SK-N-SH (cell line): Measurements from ENCODE around the gene SLFN14. TPM values are rescaled to one million over a fixed set of nuclear protein-coding genes. Genes with fewer than 3 reads are reported as not detected.

ENCODE experiments used
- CTCF ChIA-PET: fragments of 300-600, 350-600 bp; formaldehyde crosslinking; extraction: SDS; loops from one replicate; lab custom pipeline; 2021; lab: Yijun Ruan, JAX
- POLR2A ChIA-PET: fragments of 350-600 bp; sonication (Branson Sonifier 250); formaldehyde crosslinking; extraction: SDS; loops from one replicate; lab custom pipeline; 2020; ENCODE audit warnings: antibody characterized with exemption, inconsistent platforms; lab: Yijun Ruan, JAX
- DNase-seq: peaks from one replicate; pipeline ENCODE4 v3.0.0; 2012
- H2AFZ ChIP-seq: fragments of 200-600 bp; sonication (generic); 2 replicates; pipeline ENCODE4 v1.8.1; 2016; ENCODE audit warnings: antibody characterized with exemption, mild to moderate bottlenecking, low read depth
- H3F3A ChIP-seq: fragments of 200-600 bp; sonication (generic); replicated peaks from 2 replicates; pipeline ENCODE3; 2016; ENCODE audit warnings: antibody characterized with exemption, mild to moderate bottlenecking; ENCODE audit not compliant: insufficient read depth
- H3K27ac ChIP-seq, 2 experiments: fragments of 200-500 bp in 1 of 2; fragments of 200-600 bp in 1 of 2; sonication (Bioruptor generic) in 1 of 2; sonication (generic), shearing (Covaris generic) in 1 of 2; 2 replicates each; pipeline versions ENCODE4 v1.5.1 to v1.6.1; 2014 to 2016; ENCODE audit warnings: low read depth in 2 of 2, inconsistent platforms in 1 of 2, low read length in 1 of 2, mild to moderate bottlenecking in 1 of 2, mixed read lengths in 1 of 2
- H3K27me3 ChIP-seq: fragments of 200-600 bp; sonication (generic), shearing (Covaris generic); 2 replicates; pipeline ENCODE4 v1.6.1; 2016; ENCODE audit warnings: mixed run types; ENCODE audit not compliant: insufficient read depth
- H3K36me3 ChIP-seq, 2 experiments: fragments of 200-500 bp in 1 of 2; fragments of 200-600 bp in 1 of 2; sonication (Bioruptor generic) in 1 of 2; sonication (generic) in 1 of 2; replicated peaks in 1 of 2; 2 replicates each; pipeline versions ENCODE3 to v1.5.1; 2014 to 2016; ENCODE audit warnings: low read length in 1 of 2, mild to moderate bottlenecking in 1 of 2; ENCODE audit not compliant: insufficient read depth in 2 of 2, control insufficient read depth in 1 of 2
- H3K4me1 ChIP-seq, 2 experiments: fragments of 200-500 bp in 1 of 2; fragments of 200-600 bp in 1 of 2; sonication (Bioruptor generic) in 1 of 2; sonication (generic), shearing (Covaris generic) in 1 of 2; 2 replicates each; pipeline versions ENCODE4 v1.5.1 to v1.6.1; 2014 to 2016; ENCODE audit warnings: low read depth in 1 of 2, low read length in 1 of 2, mixed run types in 1 of 2; ENCODE audit not compliant: insufficient read depth in 2 of 2, control insufficient read depth in 1 of 2
- H3K4me2 ChIP-seq: fragments of 200-600 bp; sonication (generic), shearing (Covaris generic); 2 replicates; pipeline ENCODE4 v1.6.1; 2017; ENCODE audit warnings: mixed run types
- H3K4me3 ChIP-seq, 2 experiments: fragments of 200-500 bp in 1 of 2; fragments of 200-600 bp in 1 of 2; sonication (Bioruptor generic) in 1 of 2; sonication (generic), shearing (Covaris generic) in 1 of 2; 2 replicates each; pipeline versions ENCODE4 v1.5.1 to v1.8.1; 2014 to 2016; ENCODE audit warnings: low read depth in 2 of 2, inconsistent platforms in 1 of 2, low read length in 1 of 2, mild to moderate bottlenecking in 1 of 2, mixed read lengths in 1 of 2, moderate library complexity in 1 of 2
- H3K79me2 ChIP-seq: fragments of 200-600 bp; sonication (generic); 2 replicates; pipeline ENCODE4 v1.8.1; 2017; ENCODE audit warnings: mild to moderate bottlenecking; ENCODE audit not compliant: insufficient read depth
- H3K9ac ChIP-seq: fragments of 200-600 bp; sonication (generic); 2 replicates; pipeline ENCODE4 v1.6.1; 2017; ENCODE audit warnings: mixed run types
- H3K9me2 ChIP-seq: fragments of 200-600 bp; sonication (generic); 2 replicates; pipeline ENCODE4 v1.6.1; 2017; ENCODE audit warnings: mixed run types
- H3K9me3 ChIP-seq: fragments of 200-600 bp; sonication (generic); 2 replicates; pipeline ENCODE4 v1.6.1; 2017; ENCODE audit warnings: mixed run types, mild to moderate bottlenecking, moderate library complexity
- H4K20me1 ChIP-seq: fragments of 200-600 bp; sonication (generic); 2 replicates; pipeline ENCODE4 v1.6.1; 2017; ENCODE audit warnings: mild to moderate bottlenecking, mixed run types; ENCODE audit not compliant: insufficient read depth
- CTCF ChIP-seq: fragments of 200-600 bp; sonication (generic); IDR thresholded peaks from 2 replicates; pipeline ENCODE4 v1.6.1; 2017; ENCODE audit warnings: antibody characterized with exemption, mild to moderate bottlenecking, moderate library complexity
- EP300 ChIP-seq, 2 experiments: IDR thresholded peaks; 2 replicates each; pipeline versions ENCODE4 v1.4.0 to v1.6.1; 2012; ENCODE audit warnings: borderline replicate concordance in 1 of 2, low read depth in 1 of 2, low read length in 1 of 2
- FOSL2 ChIP-seq: IDR thresholded peaks from 2 replicates; pipeline ENCODE4 v1.4.0; 2012; ENCODE audit warnings: low read depth, mild to moderate bottlenecking, moderate library complexity, borderline replicate concordance
- GABPA ChIP-seq: IDR thresholded peaks from 2 replicates; pipeline ENCODE4 v1.4.0; 2012; ENCODE audit warnings: low read depth, mild to moderate bottlenecking
- GATA2 ChIP-seq: sonication (generic); formaldehyde crosslinking; IDR thresholded peaks from 2 replicates; pipeline ENCODE4 v1.5.0; 2020; ENCODE audit warnings: mild to moderate bottlenecking, missing genetic modification reagents
- MAX ChIP-seq: IDR thresholded peaks from 2 replicates; pipeline ENCODE4 v1.4.0; 2012; ENCODE audit warnings: low read depth
- MEF2A ChIP-seq: IDR thresholded peaks from 2 replicates; pipeline ENCODE4 v1.4.0; 2012; ENCODE audit warnings: low read depth, borderline replicate concordance
- NFIC ChIP-seq: IDR thresholded peaks from 2 replicates; pipeline ENCODE4 v1.4.0; 2012; ENCODE audit warnings: borderline replicate concordance
- PBX3 ChIP-seq: IDR thresholded peaks from 2 replicates; pipeline ENCODE4; 2012
- POLR2AphosphoS5 ChIP-seq: IDR thresholded peaks from 2 replicates; pipeline ENCODE4 v1.6.1; 2012; ENCODE audit warnings: low read depth, low read length
- RAD21 ChIP-seq: IDR thresholded peaks from 2 replicates; pipeline ENCODE4 v1.6.1; 2012; ENCODE audit warnings: mild to moderate bottlenecking, low read length
- RFX5 ChIP-seq: IDR thresholded peaks from 2 replicates; pipeline ENCODE4 v1.6.1; 2012; ENCODE audit warnings: mild to moderate bottlenecking, improper control_type of control experiment, low read length
- RXRA ChIP-seq: IDR thresholded peaks from 2 replicates; pipeline ENCODE4 v1.4.0; 2012; ENCODE audit warnings: low read depth, mild to moderate bottlenecking, borderline replicate concordance
- SIN3A ChIP-seq: IDR thresholded peaks from 2 replicates; pipeline ENCODE4 v1.6.1; 2012; ENCODE audit warnings: low read depth, mild to moderate bottlenecking, low read length, moderate library complexity, borderline replicate concordance
- SMC3 ChIP-seq: IDR thresholded peaks from 2 replicates; pipeline ENCODE4 v1.6.1; 2012; ENCODE audit warnings: low read depth, low read length, improper control_type of control experiment
- TAF1 ChIP-seq: IDR thresholded peaks from 2 replicates; pipeline ENCODE4 v1.6.1; 2012; ENCODE audit warnings: low read depth, mild to moderate bottlenecking, low read length, moderate library complexity, borderline replicate concordance
- TCF12 ChIP-seq: IDR thresholded peaks from 2 replicates; pipeline ENCODE4 v1.4.0; 2012
- USF2 ChIP-seq: fragments of 150-350 bp; IDR thresholded peaks from 2 replicates; pipeline ENCODE4 v1.6.1; 2017; ENCODE audit warnings: antibody characterized with exemption, low read length, low read depth, borderline replicate concordance
- ZBTB33 ChIP-seq: IDR thresholded peaks from 2 replicates; pipeline ENCODE4 v1.4.0; 2012; ENCODE audit warnings: low read depth, borderline replicate concordance
- WGBS: methylation state at CpG from one replicate; pipeline ENCODE4 v1.1.6; 2017; ENCODE audit warnings: low lambda C conversion rate; 5-methylcytosine and 5-hydroxymethylcytosine counted together
- polyA plus RNA-seq, 3 experiments: library from polyadenylated mRNA; depleted of rRNA; stranded (reverse); fragments of >200 nt; gene quantifications; 2 replicates each; pipeline ENCODE4 v1.2.3, GENCODE V29; 2012

SLFN14 gene
- polyA plus RNA-seq, 1 of the 3 experiments (the other 2 are of a cell fraction), result not detected

GRCh38 chr17:35553310-35553709 is 7.3 kb downstream of the SLFN14 start:
- Histone ChIP-seq H2AFZ (no peak overlapping the region), H3K79me2 (no peaks in the 10 kb centered on the region), H3K9me3 (no peaks in the 10 kb centered on the region), H3K4me3 (no peak overlapping the region), H3K9me2 (0 out of 2 replicates have a peak, but pooled peaks cover 3% of the 10 kb centered on the region), H3K4me1 (no peaks in the 10 kb centered on the region), H3K36me3 (no peaks in the 10 kb centered on the region), H4K20me1 (no peaks in the 10 kb centered on the region), H3F3A (no peaks in the 10 kb centered on the region), H3K27ac (no peak overlapping the region), H3K4me2 (no peak overlapping the region), H3K27me3 (peaks cover 75% of the 10 kb centered on the region), H3K9ac (no peak overlapping the region)
- TF ChIP-seq CTCF (no peak), PBX3 (no peak), RXRA (no peak), RFX5 (no peak), RAD21 (no peak)
- ChIA-PET CTCF (interaction anchor here (0.8 to 3.6 kb wide), 6 partner anchors 14 to 241 kb away, joined by 3 to 29 read pairs (median 5); partner anchors contain the start of gene SLFN12L), POLR2A (no interaction called here)
- DNase-seq, result no peak
- WGBS, result 10% methylated on average over 4 of the region's 4 CpGs

- ChIA-PET CTCF (interaction anchor here (1.6 to 3.8 kb wide), 2 partner anchors 10 to 236 kb away, joined by 4 to 21 read pairs; no protein-coding TSS in a partner anchor), POLR2A (no interaction called here)
- Histone ChIP-seq H3K4me1 (no peaks in the 10 kb centered on the region), H4K20me1 (no peaks in the 10 kb centered on the region; the same call in 1 of the 2 replicates), H3K9me3 (no peaks in the 10 kb centered on the region), H3K36me3 (no peaks in the 10 kb centered on the region), H3K79me2 (no peaks in the 10 kb centered on the region), H3K9me2 (0 out of 2 replicates have a peak, but pooled peaks cover 3% of the 10 kb centered on the region), H3F3A (no peaks in the 10 kb centered on the region), H3K27me3 (peaks cover 76% of the 10 kb centered on the region), H2AFZ (no peak overlapping the region), H3K4me2 (no peak overlapping the region), H3K27ac (no peak overlapping the region), H3K4me3 (no peak overlapping the region), H3K9ac (no peak overlapping the region)
- DNase-seq, result no peak
- WGBS, result 7% methylated on average over 1 of the region's 1 CpG
- TF ChIP-seq NFIC (no peak), GATA2 (no peak), SIN3A (no peak), USF2 (no peak), EP300 (IDR thresholded peaks at IDR 0.05; ENCODE audit: borderline replicate concordance in 1 of 2, low read depth in 1 of 2, low read length in 1 of 2) (no peak), TAF1 (no peak), MAX (no peak), SMC3 (no peak), CTCF (no peak), RAD21 (no peak), POLR2AphosphoS5 (no peak), RXRA (no peak), ZBTB33 (no peak), GABPA (no peak), MEF2A (no peak), TCF12 (no peak), FOSL2 (no peak), RFX5 (no peak)
Measured at GRCh38 chr17:35548978-35549377, 11.6 kb downstream of the SLFN14 start.
